GM12872 (cell line): ENCODE measurements around the gene MTCL1.

ENCODE experiments used
- TF ChIP-seq, protein P1 (sequence below): IDR thresholded peaks from 3 replicates; pipeline ENCODE4 v1.5.1; 2011; ENCODE audit warnings: low read depth, mild to moderate bottlenecking, low read length, moderate library complexity; ENCODE audit not compliant: insufficient read depth

MTCL1 gene

DNA sequence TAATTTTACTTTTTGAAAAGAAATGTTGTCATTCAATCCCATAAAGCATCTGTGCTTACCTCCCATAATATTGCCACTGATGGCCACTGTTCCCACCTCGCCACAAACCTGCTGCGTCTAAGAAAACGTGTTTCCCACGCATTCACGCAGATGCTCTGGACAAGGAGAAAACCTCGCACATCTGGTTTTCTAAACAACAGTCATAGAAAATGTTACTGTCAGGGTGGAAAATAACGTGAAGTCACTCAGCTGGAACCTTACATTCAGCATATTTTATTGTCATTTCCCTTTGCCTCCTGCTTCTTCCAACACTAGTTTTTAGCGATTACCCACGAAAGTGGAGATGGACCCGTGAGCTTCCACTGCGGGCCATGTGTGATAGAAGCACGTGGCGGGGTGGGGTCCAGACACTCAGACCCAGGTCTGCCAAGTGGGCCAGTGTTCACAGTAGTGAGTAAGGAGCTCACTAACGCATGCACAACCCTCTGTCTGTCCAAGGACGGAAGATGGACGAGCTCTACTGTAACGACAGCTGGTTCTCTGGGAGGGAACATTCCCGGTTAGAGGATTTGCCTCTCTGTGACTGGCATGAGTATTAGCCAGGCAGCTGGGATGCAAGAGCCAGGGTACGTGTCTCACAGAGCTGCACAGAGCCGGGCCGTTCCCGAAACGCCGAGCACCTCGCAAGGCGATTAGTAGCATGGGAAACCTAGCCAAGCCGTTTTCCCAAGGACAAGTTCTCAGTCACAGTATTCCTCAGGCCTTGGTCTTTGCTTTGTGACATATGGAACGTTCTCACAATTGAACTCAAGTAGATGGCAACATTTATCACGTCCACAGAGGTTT, 94.5 kb downstream of the MTCL1 start:
- TF ChIP-seq, protein P1, sequence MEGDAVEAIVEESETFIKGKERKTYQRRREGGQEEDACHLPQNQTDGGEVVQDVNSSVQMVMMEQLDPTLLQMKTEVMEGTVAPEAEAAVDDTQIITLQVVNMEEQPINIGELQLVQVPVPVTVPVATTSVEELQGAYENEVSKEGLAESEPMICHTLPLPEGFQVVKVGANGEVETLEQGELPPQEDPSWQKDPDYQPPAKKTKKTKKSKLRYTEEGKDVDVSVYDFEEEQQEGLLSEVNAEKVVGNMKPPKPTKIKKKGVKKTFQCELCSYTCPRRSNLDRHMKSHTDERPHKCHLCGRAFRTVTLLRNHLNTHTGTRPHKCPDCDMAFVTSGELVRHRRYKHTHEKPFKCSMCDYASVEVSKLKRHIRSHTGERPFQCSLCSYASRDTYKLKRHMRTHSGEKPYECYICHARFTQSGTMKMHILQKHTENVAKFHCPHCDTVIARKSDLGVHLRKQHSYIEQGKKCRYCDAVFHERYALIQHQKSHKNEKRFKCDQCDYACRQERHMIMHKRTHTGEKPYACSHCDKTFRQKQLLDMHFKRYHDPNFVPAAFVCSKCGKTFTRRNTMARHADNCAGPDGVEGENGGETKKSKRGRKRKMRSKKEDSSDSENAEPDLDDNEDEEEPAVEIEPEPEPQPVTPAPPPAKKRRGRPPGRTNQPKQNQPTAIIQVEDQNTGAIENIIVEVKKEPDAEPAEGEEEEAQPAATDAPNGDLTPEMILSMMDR: no peak

DNA sequence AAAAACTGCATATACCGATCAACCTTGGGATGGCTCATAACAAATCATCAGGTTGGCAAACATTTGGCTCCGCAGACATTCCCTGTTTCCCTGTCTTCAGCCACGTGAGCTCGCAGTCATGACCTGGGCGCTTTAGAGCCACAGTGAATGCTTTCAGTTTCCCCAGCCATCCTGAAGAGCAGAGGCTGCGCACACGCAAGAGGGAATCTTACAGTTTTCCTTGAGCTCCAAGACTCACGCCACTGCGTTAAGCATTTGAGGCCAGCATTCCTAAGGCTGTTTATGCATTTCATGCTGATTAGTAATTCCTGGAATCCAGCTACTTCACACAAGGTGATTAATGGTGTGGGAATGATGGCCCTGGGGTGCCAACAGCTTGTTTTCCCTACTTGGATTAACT, 95.1 kb downstream of the MTCL1 start:
- TF ChIP-seq, protein P1: no peak

DNA sequence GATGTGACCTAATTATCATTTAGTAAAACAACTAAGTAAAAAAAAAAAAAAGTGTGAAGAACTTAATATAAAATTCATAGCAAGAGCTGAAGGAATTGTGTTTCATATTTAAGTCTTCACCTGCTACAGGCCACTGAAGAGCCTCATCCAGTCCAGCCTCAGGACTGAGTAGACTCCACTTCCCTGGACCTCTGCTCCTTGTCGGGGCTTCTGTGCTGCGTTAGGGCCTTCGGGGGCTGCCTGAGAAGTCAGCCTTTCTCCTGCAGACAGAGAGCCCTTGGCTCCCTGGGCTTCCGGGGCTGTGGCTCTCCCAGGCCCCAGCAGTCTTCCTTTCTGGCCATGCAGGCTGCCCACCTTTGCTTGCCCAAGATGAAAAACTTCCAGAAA, 95.5 kb downstream of the MTCL1 start:
- TF ChIP-seq, protein P1: no peak

DNA sequence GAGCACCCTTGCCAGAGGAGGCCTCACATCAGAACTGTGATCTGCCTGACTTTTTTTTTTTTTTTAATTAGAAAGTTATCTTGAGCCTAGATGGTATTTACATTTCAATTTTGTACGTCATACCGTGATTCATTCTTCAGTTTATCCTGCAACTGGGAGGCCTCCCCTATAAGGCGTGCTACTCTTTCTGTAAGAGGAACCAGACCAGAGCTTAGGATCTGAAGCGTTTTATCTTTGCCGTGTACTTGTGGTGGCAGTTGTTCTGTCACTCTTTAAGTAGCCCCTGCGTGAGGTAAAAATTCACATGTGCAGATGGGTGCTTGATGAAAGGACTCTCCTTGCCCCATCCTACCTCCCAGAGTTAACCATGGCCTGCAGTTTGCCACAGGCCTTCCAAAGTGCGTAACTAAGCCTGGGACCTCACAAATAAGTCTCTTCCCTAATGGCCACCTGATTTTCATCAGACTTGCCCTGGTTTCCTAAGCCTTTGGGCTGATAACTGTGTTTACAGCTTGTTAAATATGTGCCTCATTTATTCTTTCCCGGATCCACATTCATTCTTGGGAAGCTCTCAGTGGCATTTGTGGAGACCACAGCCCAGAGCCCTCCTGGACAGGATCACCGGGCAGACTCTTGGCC, 96.0 kb downstream of the MTCL1 start:
- TF ChIP-seq, protein P1: no peak

DNA sequence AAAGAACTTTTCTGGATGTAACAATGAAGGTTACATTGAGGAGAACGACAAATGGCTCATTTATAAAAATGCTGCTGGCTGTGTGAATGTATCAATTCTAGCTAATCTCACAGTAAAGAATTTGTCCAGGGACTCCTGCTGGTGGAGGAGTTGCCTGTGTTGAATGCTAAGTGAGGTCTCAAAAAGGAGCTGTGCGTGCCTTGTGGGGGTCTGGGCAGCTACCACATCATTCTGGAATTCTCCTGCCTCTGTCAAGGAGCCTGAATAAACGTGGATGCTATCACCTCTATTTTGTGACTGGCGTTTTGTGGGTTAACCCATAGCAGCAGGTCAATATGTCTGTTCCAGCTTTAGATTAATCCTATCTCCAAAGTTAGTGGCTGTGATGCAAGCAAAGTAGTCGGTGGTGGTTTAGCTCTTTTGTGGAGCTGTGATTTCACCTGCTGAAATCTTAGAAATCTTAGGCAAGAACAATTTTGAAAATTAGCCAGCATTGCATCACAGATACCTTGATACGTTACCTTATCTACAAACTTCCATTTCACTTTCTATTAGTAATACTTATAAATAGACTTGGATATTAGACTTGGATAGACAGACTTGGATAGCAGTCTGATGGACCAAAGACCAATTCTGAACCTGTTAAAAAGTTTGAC, 96.8 kb downstream of the MTCL1 start:
- TF ChIP-seq, protein P1: no peak

DNA sequence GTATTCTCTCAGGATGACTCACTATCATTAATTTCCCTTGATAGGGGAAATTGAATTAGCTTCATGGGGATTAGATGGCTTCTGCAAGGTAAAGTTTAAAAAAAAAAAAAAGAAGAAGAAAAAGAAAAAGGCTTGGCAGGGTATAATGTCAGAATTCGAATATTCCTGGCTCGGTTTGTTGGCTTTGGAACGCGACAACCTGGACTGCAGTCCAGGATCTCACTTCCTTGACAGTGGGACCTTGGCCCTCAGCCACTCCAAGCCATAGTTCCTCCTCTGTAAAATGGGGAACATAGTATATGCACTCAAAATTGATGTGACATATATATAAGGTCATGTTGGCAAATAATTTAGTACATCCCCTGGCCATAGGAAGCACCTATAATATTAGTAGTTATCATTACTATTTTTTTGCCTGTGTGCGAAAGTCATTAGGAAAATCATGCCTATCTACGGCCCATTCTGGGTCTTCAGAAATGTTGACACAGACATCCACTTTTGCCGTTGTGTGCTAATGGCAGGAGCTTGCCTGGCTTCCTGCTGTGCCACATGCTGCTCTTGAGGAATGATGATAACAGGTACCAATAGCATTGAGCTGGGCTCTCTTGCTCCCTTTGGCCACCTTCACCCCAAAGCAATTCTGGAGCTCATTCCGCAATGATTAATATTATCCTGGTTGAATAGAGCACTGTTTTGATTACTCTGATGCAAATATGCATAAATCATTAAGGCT, 97.9 kb downstream of the MTCL1 start:
- TF ChIP-seq, protein P1: no peak

DNA sequence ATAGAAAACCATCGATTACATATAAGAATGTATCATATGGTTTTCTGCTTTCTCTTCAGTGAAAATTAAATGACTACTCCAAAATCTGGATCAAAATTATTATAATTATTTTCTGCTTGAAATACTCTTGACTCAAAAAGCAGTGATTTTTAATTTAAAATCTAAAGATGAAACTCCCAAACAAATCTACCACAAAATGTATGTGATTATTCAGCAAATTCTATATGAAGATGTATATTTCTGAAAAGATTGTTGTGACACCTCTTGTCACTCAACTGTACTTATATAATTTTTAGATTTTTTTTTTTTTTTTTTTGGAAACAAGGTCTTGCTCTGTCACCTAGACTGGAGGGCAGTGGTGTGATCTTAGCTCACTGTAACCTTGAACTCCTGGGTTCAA, 98.6 kb downstream of the MTCL1 start:
- TF ChIP-seq, protein P1: no peak
